ENCODE measurements around the gene RPS15A.
"Not testable (repeated sequence)": the region's sequence is repeated elsewhere in the genome, so short reads cannot be mapped to it uniquely, and the experiment has no call there.

- TF ChIP-seq CTCF (IDR thresholded peaks at IDR 0.05; ENCODE audit: poor library complexity, severe bottlenecking); MXI1 (conservative IDR thresholded peaks at IDR 0.05; ENCODE audit: poor library complexity, severe bottlenecking); EP300 (conservative IDR thresholded peaks at IDR 0.05; ENCODE audit: poor library complexity, severe bottlenecking); EZH2 (IDR thresholded peaks at IDR 0.05; ENCODE audit: borderline replicate concordance, insufficient read depth, low read length, poor library complexity, severe bottlenecking); TAF1 (IDR thresholded peaks at IDR 0.05; ENCODE audit: low read depth); RAD21 (conservative IDR thresholded peaks at IDR 0.05); SMC3 (conservative IDR thresholded peaks at IDR 0.05; ENCODE audit: poor library complexity); REST (IDR thresholded peaks at IDR 0.05; ENCODE audit: borderline replicate concordance); POLR2AphosphoS5 (IDR thresholded peaks at IDR 0.05): not testable (repeated sequence)
Observed at GRCh38 chr16:18757960-18758660, 32.0 kb downstream of the RPS15A start.
